HepG2 (cell line): ENCODE data around the gene LYSMD1.

ENCODE experiments used
- ARHGAP35 ChIP-seq: sonication (generic); formaldehyde crosslinking; IDR thresholded peaks from 2 replicates; pipeline ENCODE4 v1.9.0; 2022; ENCODE audit warnings: mild to moderate bottlenecking, inconsistent platforms, moderate library complexity, missing genetic modification reagents, borderline replicate concordance
- CTCF ChIP-seq: sonication (generic); formaldehyde crosslinking; IDR thresholded peaks from 2 replicates; pipeline ENCODE4 v1.5.0; 2020; ENCODE audit warnings: mild to moderate bottlenecking, missing genetic modification reagents, moderate library complexity
- GLI4 ChIP-seq: sonication (generic); formaldehyde crosslinking; IDR thresholded peaks from 2 replicates; pipeline ENCODE4 v1.5.1; 2020; ENCODE audit warnings: missing genetic modification reagents, mild to moderate bottlenecking, moderate library complexity, borderline replicate concordance
- KLF11 ChIP-seq: IDR thresholded peaks from 2 replicates; pipeline ENCODE4 v1.6.1; 2016; ENCODE audit warnings: missing compliant biosample characterization
- POLR2A ChIP-seq, 2 experiments: IDR thresholded peaks; 2 replicates each; pipeline ENCODE4 v1.6.1; 2011; ENCODE audit warnings: low read depth in 2 of 2, low read length in 2 of 2, mild to moderate bottlenecking in 1 of 2, moderate library complexity in 1 of 2; ENCODE audit not compliant: insufficient read depth in 1 of 2
- RARA ChIP-seq: IDR thresholded peaks from 2 replicates; pipeline ENCODE4 v1.6.1; 2016; ENCODE audit warnings: missing genetic modification reagents, missing compliant biosample characterization
- SKIL ChIP-seq: sonication (generic); formaldehyde crosslinking; IDR thresholded peaks from 2 replicates; pipeline ENCODE4 v1.8.0; 2022; ENCODE audit warnings: missing genetic modification reagents, mild to moderate bottlenecking, moderate library complexity, borderline replicate concordance
- SP1 ChIP-seq, 2 experiments: fragments of 450-650 bp in 1 of 2; sonication (generic) in 1 of 2; formaldehyde crosslinking in 1 of 2; IDR thresholded peaks; 2 replicates each; pipeline versions ENCODE4 v1.4.0 to v1.6.1; 2016 to 2020; ENCODE audit warnings: missing genetic modification reagents in 1 of 2
- THAP9 ChIP-seq: sonication (generic); formaldehyde crosslinking; IDR thresholded peaks from 2 replicates; pipeline ENCODE4; 2020; ENCODE audit warnings: missing genetic modification reagents, mild to moderate bottlenecking, borderline replicate concordance
- ZBTB7A ChIP-seq: sonication (generic); formaldehyde crosslinking; IDR thresholded peaks from 2 replicates; pipeline ENCODE4 v1.8.0; 2022; ENCODE audit warnings: mild to moderate bottlenecking, missing genetic modification reagents
- ZFP91 ChIP-seq: sonication (generic); formaldehyde crosslinking; IDR thresholded peaks from 2 replicates; pipeline ENCODE4 v1.9.0; 2022; ENCODE audit warnings: missing genetic modification reagents, mild to moderate bottlenecking, borderline replicate concordance
- ZNF709 ChIP-seq: sonication (generic); formaldehyde crosslinking; IDR thresholded peaks from 2 replicates; pipeline ENCODE4 v1.5.0; 2020; ENCODE audit warnings: mild to moderate bottlenecking, missing genetic modification reagents

GRCh38 chr1:151143057-151143435 lies 22.7 kb downstream of the LYSMD1 start:
- TF ChIP-seq ZFP91 (no peak), POLR2A (IDR thresholded peaks at IDR 0.05; ENCODE audit: insufficient read depth in 1 of 2, low read depth in 2 of 2, low read length in 2 of 2) (no peak), SKIL (CRISPR knock-in tag) (no peak), SP1 (IDR thresholded peaks at IDR 0.05) (no peak), SP1 (CRISPR knock-in tag; IDR thresholded peaks at IDR 0.05) (no peak), KLF11 (CRISPR knock-in tag) (no peak), THAP9 (no peak), ARHGAP35 (no peak), CTCF (CRISPR knock-in tag) (no peak), ZNF709 (CRISPR knock-in tag) (no peak), RARA (CRISPR knock-in tag) (no peak), ZBTB7A (no peak), GLI4 (CRISPR knock-in tag) (no peak)
